SK-N-MC (cell line): ENCODE results near the gene SLC6A6.

Source experiments
- DNase-seq: peaks from one replicate; pipeline ENCODE4 v3.0.0-alpha.2; 2011; ENCODE audit warnings: low read depth, low spot score
- H3K27ac ChIP-seq: fragments of 200-600 bp; sonication (generic); 2 replicates; pipeline ENCODE4 v1.5.1; 2016; ENCODE audit warnings: mixed run types
- H3K36me3 ChIP-seq: fragments of 200-600 bp; sonication (generic); 2 replicates; pipeline ENCODE4 v1.6.1; 2017; ENCODE audit warnings: antibody characterized with exemption, low read length, mixed read lengths; ENCODE audit not compliant: insufficient read depth
- H3K4me3 ChIP-seq: fragments of 200-600 bp; sonication (generic); 2 replicates; pipeline ENCODE4 v1.5.1; 2016
- H3K9ac ChIP-seq: fragments of 200-600 bp; sonication (generic); 2 replicates; pipeline ENCODE4 v1.8.0; 2017; ENCODE audit warnings: mixed run types, mixed read lengths; ENCODE audit not compliant: insufficient read length
- H3K9me3 ChIP-seq: fragments of 200-600 bp; sonication (generic); 2 replicates; pipeline ENCODE4 v1.6.1; 2017; ENCODE audit warnings: low read depth, mild to moderate bottlenecking, antibody characterized with exemption, low read length, moderate library complexity, mixed read lengths
- EZH2 ChIP-seq: fragments of 200-600 bp; sonication (generic); IDR thresholded peaks from one replicate; pipeline ENCODE4 v1.6.1; 2017; ENCODE audit warnings: antibody characterized with exemption
- FOXP2 ChIP-seq: optimal IDR thresholded peaks from 2 replicates; pipeline ENCODE3; 2011; ENCODE audit warnings: mild to moderate bottlenecking, moderate library complexity; ENCODE audit not compliant: insufficient read depth; ENCODE audit errors: extremely low read length, control extremely low read depth
- POLR2AphosphoS5 ChIP-seq: IDR thresholded peaks from 2 replicates; pipeline ENCODE4 v1.6.1; 2012; ENCODE audit warnings: mild to moderate bottlenecking, low read depth, low read length, borderline replicate concordance

The SLC6A6 gene

GRCh38 chr3:14474363-14475081 lies 72.1 kb downstream of the SLC6A6 start:
- no peak for TF ChIP-seq EZH2
- TF ChIP-seq FOXP2: no peak
- TF ChIP-seq POLR2AphosphoS5: no peak
- H3K36me3 ChIP-seq: no peaks in the 10 kb centered on the region
- no peak for DNase-seq
- no peak overlapping the region for H3K4me3 ChIP-seq
- no peak overlapping the region for H3K27ac ChIP-seq
- H3K9me3 ChIP-seq: no peaks in the 10 kb centered on the region
- no peak overlapping the region for H3K9ac ChIP-seq

GRCh38 chr3:14475621-14476020 lies 73.2 kb downstream of the SLC6A6 start:
- no peak overlapping the region for H3K4me3 ChIP-seq
- no peak overlapping the region for H3K27ac ChIP-seq
- DNase-seq: no peak
- no peak for TF ChIP-seq FOXP2
- TF ChIP-seq POLR2AphosphoS5: no peak
- no peak for TF ChIP-seq EZH2
- H3K9me3 ChIP-seq: no peaks in the 10 kb centered on the region
- H3K36me3 ChIP-seq: no peaks in the 10 kb centered on the region
- no peak overlapping the region for H3K9ac ChIP-seq

GRCh38 chr3:14476583-14477265 lies 74.3 kb downstream of the SLC6A6 start:
- Histone ChIP-seq H3K36me3 (no peaks in the 10 kb centered on the region), H3K9ac (no peak overlapping the region), H3K9me3 (no peaks in the 10 kb centered on the region), H3K27ac (no peak overlapping the region), H3K4me3 (no peak overlapping the region)
- DNase-seq: no peak
- TF ChIP-seq FOXP2 (no peak), EZH2 (no peak), POLR2AphosphoS5 (no peak)

- DNase-seq: no peak
- Histone ChIP-seq H3K9me3 (no peaks in the 10 kb centered on the region), H3K36me3 (no peaks in the 10 kb centered on the region), H3K4me3 (no peak overlapping the region), H3K27ac (no peak overlapping the region), H3K9ac (no peak overlapping the region)
- TF ChIP-seq FOXP2: no peak
- no peak for TF ChIP-seq EZH2
- TF ChIP-seq POLR2AphosphoS5: no peak
These were observed 75.0 kb downstream of the SLC6A6 start for GRCh38 chr3:14477311-14477935.

GRCh38 chr3:14478956-14479550 lies 76.6 kb downstream of the SLC6A6 start:
- no peak overlapping the region for H3K27ac ChIP-seq
- no peak overlapping the region for H3K9ac ChIP-seq
- no peaks in the 10 kb centered on the region for H3K36me3 ChIP-seq
- no peaks in the 10 kb centered on the region for H3K9me3 ChIP-seq
- TF ChIP-seq FOXP2 (no peak), EZH2 (no peak), POLR2AphosphoS5 (no peak)
- no peak for DNase-seq
- no peak overlapping the region for H3K4me3 ChIP-seq

- TF ChIP-seq FOXP2: no peak
- TF ChIP-seq POLR2AphosphoS5: no peak
- TF ChIP-seq EZH2: no peak
- H3K9me3 ChIP-seq: no peaks in the 10 kb centered on the region
- no peak overlapping the region for H3K9ac ChIP-seq
- H3K36me3 ChIP-seq: no peaks in the 10 kb centered on the region
- H3K4me3 ChIP-seq: no peak overlapping the region
- DNase-seq: no peak
- H3K27ac ChIP-seq: no peak overlapping the region
These were observed 77.2 kb downstream of the SLC6A6 start for GRCh38 chr3:14479591-14479990.

- no peak overlapping the region for H3K4me3 ChIP-seq
- no peak overlapping the region for H3K27ac ChIP-seq
- no peak for TF ChIP-seq POLR2AphosphoS5
- no peak for TF ChIP-seq EZH2
- no peak for TF ChIP-seq FOXP2
- DNase-seq: no peak
- no peak overlapping the region for H3K9ac ChIP-seq
- no peaks in the 10 kb centered on the region for H3K36me3 ChIP-seq
- no peaks in the 10 kb centered on the region for H3K9me3 ChIP-seq
These were observed 78.0 kb downstream of the SLC6A6 start for GRCh38 chr3:14480207-14481017.
